Measurements from ENCODE around the gene DDX3X. TPM values are rescaled to one million over a fixed set of nuclear protein-coding genes. Genes with fewer than 3 reads are reported as not detected.
"Not testable (repeated sequence)": the region's sequence is repeated elsewhere in the genome, so short reads cannot be mapped to it uniquely, and the experiment has no call there.

Gene DDX3X
- total and polyA plus RNA-seq, 2 experiments from 2014 or later: 124 to 202 TPM

DNA sequence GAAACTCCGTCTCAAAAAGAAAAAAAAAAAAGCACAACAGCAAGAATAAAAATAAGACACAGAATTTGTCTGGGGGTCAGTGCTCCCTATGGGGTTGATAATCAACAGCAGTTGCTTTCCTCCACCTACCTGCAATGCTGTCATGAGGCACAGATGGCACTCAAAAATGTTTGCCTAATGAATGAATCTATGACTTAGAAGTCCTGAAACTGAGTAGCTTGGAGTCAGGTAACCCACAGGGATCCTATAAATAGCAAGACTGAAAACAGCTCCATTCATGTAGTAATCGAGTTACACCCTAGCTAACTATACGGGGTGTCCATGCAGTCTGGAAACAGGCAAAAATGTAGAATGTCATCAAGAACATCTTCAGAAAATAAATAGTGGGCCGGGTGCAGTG, 19.8 kb upstream of the DDX3X start:
- no peak overlapping the region for H3K4me2 ChIP-seq
- H2AFZ ChIP-seq: no peak overlapping the region
- no peaks in the 10 kb centered on the region for H3K4me1 ChIP-seq (ENCODE audit: insufficient read depth)
- H3K27me3 ChIP-seq: no peaks in the 10 kb centered on the region
- no peaks in the 10 kb centered on the region for H3K36me3 ChIP-seq (replicated peaks; ENCODE audit: insufficient read depth, low read depth)
- H4K20me1 ChIP-seq (ENCODE audit: insufficient read depth, poor library complexity, severe bottlenecking): no peaks in the 10 kb centered on the region
- H3K9me3 ChIP-seq (ENCODE audit: low read depth): no peaks in the 10 kb centered on the region
- H3K79me2 ChIP-seq: no peaks in the 10 kb centered on the region
- H3K4me3 ChIP-seq: no peak overlapping the region
- 80% methylated on average over 4 of the region's 4 CpGs for WGBS (ENCODE audit: low lambda C conversion rate, missing lambda C conversion rate)
- H3K27ac ChIP-seq: no peak overlapping the region
- no peak for DNase-seq (ENCODE audit: low spot score)
- no peaks in the 10 kb centered on the region for H3K9me2 ChIP-seq (replicated peaks; ENCODE audit: insufficient read depth)
- TF ChIP-seq EZH2 (IDR thresholded peaks at IDR 0.05; ENCODE audit: borderline replicate concordance): no peak

GRCh38 chrX:41314881-41315280, 19.1 kb upstream of the DDX3X start:
- H3K36me3 ChIP-seq (replicated peaks; ENCODE audit: insufficient read depth, low read depth): no peaks in the 10 kb centered on the region
- H3K4me2 ChIP-seq: no peak overlapping the region
- no peaks in the 10 kb centered on the region for H3K27me3 ChIP-seq
- no peak for DNase-seq (ENCODE audit: low spot score)
- H3K9me2 ChIP-seq (replicated peaks; ENCODE audit: insufficient read depth): no peaks in the 10 kb centered on the region
- 81% methylated on average over 7 of the region's 7 CpGs for WGBS (ENCODE audit: low lambda C conversion rate, missing lambda C conversion rate)
- no peak overlapping the region for H2AFZ ChIP-seq
- no peaks in the 10 kb centered on the region for H3K79me2 ChIP-seq
- H4K20me1 ChIP-seq (ENCODE audit: insufficient read depth, poor library complexity, severe bottlenecking): no peaks in the 10 kb centered on the region
- no peak overlapping the region for H3K4me3 ChIP-seq
- no peaks in the 10 kb centered on the region for H3K4me1 ChIP-seq (ENCODE audit: insufficient read depth)
- TF ChIP-seq EZH2phosphoT487 (IDR thresholded peaks at IDR 0.05; ENCODE audit: low read depth, severe bottlenecking, unreplicated experiment) (no peak), EZH2 (IDR thresholded peaks at IDR 0.05; ENCODE audit: borderline replicate concordance) (no peak)
- TF ChIP-seq, protein P1, sequence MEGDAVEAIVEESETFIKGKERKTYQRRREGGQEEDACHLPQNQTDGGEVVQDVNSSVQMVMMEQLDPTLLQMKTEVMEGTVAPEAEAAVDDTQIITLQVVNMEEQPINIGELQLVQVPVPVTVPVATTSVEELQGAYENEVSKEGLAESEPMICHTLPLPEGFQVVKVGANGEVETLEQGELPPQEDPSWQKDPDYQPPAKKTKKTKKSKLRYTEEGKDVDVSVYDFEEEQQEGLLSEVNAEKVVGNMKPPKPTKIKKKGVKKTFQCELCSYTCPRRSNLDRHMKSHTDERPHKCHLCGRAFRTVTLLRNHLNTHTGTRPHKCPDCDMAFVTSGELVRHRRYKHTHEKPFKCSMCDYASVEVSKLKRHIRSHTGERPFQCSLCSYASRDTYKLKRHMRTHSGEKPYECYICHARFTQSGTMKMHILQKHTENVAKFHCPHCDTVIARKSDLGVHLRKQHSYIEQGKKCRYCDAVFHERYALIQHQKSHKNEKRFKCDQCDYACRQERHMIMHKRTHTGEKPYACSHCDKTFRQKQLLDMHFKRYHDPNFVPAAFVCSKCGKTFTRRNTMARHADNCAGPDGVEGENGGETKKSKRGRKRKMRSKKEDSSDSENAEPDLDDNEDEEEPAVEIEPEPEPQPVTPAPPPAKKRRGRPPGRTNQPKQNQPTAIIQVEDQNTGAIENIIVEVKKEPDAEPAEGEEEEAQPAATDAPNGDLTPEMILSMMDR (IDR thresholded peaks at IDR 0.05; ENCODE audit: poor library complexity): no peak
- H3K27ac ChIP-seq: no peak overlapping the region
- H3K9me3 ChIP-seq (ENCODE audit: low read depth): no peaks in the 10 kb centered on the region

GRCh38 chrX:41316266-41316665, 17.7 kb upstream of the DDX3X start:
- H3K27me3 ChIP-seq; H2AFZ ChIP-seq; H3K9me3 ChIP-seq (ENCODE audit: low read depth); H3K27ac ChIP-seq; H3K9me2 ChIP-seq (replicated peaks; ENCODE audit: insufficient read depth); H4K20me1 ChIP-seq (ENCODE audit: insufficient read depth, poor library complexity, severe bottlenecking); H3K79me2 ChIP-seq; H3K4me2 ChIP-seq; H3K4me1 ChIP-seq (ENCODE audit: insufficient read depth); H3K36me3 ChIP-seq (replicated peaks; ENCODE audit: insufficient read depth, low read depth); DNase-seq (ENCODE audit: low spot score); H3K4me3 ChIP-seq: not testable (repeated sequence)
- 82% methylated on average over 2 of the region's 2 CpGs for WGBS (ENCODE audit: low lambda C conversion rate, missing lambda C conversion rate)

DNA sequence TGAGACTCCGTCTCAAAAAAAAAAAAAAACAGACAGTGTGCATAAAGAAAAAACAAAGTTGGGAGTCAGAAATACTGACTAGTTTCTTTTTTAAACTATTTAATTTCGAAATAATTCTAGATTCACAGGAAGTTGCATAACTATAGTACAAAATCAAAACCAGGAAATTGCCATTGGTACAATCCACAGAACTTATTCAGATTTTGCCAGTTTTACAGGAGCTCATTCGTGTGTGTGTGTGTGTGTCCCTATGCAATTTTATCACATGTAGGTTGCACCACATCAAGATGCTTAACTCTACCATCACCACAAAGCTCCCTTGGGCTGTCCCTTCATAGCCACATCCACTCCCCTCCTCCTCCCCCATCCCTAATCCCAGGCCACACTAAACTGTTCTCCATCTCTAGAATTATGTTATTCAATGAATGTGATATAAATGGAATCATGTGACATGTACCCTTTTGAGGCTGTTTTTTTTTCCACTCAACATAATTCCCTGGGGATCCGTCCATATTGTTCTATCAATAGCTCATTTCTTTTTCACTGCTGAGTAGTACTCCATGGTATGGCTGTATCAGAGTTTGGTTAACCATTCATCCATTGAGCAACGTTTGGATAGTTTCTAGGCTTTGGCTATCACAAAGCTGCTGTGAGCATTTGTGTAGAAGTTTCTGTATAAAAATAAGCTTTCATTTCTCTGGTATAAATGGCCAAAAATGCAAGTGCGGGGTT, 16.3 kb upstream of the DDX3X start:
- no peaks in the 10 kb centered on the region for H3K27me3 ChIP-seq
- 83% methylated on average over 6 of the region's 6 CpGs for WGBS (ENCODE audit: low lambda C conversion rate, missing lambda C conversion rate)
- DNase-seq (ENCODE audit: low spot score): no peak
- no peaks in the 10 kb centered on the region for H3K4me1 ChIP-seq (ENCODE audit: insufficient read depth)
- no peak overlapping the region for H2AFZ ChIP-seq
- H3K9me2 ChIP-seq (replicated peaks; ENCODE audit: insufficient read depth): no peaks in the 10 kb centered on the region
- no peak overlapping the region for H3K4me2 ChIP-seq
- H3K4me3 ChIP-seq: no peak overlapping the region
- no peaks in the 10 kb centered on the region for H3K9me3 ChIP-seq (ENCODE audit: low read depth)
- H3K27ac ChIP-seq: no peak overlapping the region
- TF ChIP-seq EZH2 (IDR thresholded peaks at IDR 0.05; ENCODE audit: borderline replicate concordance) (no peak), EZH2phosphoT487 (IDR thresholded peaks at IDR 0.05; ENCODE audit: low read depth, severe bottlenecking, unreplicated experiment) (no peak)
- TF ChIP-seq, protein P1 (IDR thresholded peaks at IDR 0.05; ENCODE audit: poor library complexity): no peak
- no peaks in the 10 kb centered on the region for H4K20me1 ChIP-seq (ENCODE audit: insufficient read depth, poor library complexity, severe bottlenecking)
- H3K36me3 ChIP-seq (replicated peaks; ENCODE audit: insufficient read depth, low read depth): no peaks in the 10 kb centered on the region
- H3K79me2 ChIP-seq: no peaks in the 10 kb centered on the region
